22Rv1 (cell line): Measurements from ENCODE around the gene C16orf86.

Experiments
- H3K27ac ChIP-seq: fragments of 450-650 bp; 2 replicates; pipeline ENCODE4 v1.5.1; 2017
- CTCF ChIP-seq: fragments of 450-650 bp; IDR thresholded peaks from 2 replicates; pipeline ENCODE4 v1.5.1; 2017; ENCODE audit warnings: mild to moderate bottlenecking
- ZFX ChIP-seq: fragments of 450-650 bp; IDR thresholded peaks from 2 replicates; pipeline ENCODE4 v1.6.1; 2017; ENCODE audit warnings: antibody characterized with exemption, borderline replicate concordance

The C16orf86 gene

GRCh38 chr16:67675579-67675935, 8.9 kb downstream of the C16orf86 start:
- TF ChIP-seq ZFX (no peak), CTCF (no peak)
- H3K27ac ChIP-seq = no peak overlapping the region

GRCh38 chr16:67675999-67676398, 9.4 kb downstream of the C16orf86 start:
- H3K27ac ChIP-seq = no peak overlapping the region
- TF ChIP-seq ZFX (no peak), CTCF (no peak)

GRCh38 chr16:67676516-67676915, 9.9 kb downstream of the C16orf86 start:
- peak overlapping the region; percentile 37; the same call in 1 of the 2 replicates for H3K27ac ChIP-seq
- TF ChIP-seq ZFX (no peak), CTCF (no peak)

- TF ChIP-seq ZFX = no peak
- no peak for TF ChIP-seq CTCF
- H3K27ac ChIP-seq = peak overlapping the region; percentile 37; the same call in 1 of the 2 replicates
Measured at GRCh38 chr16:67676939-67677338, 10.3 kb downstream of the C16orf86 start.

- TF ChIP-seq ZFX (no peak), CTCF (no peak)
- peak overlapping the region; percentile 37 for H3K27ac ChIP-seq
Measured at GRCh38 chr16:67677712-67678111, 11.1 kb downstream of the C16orf86 start.

- H3K27ac ChIP-seq = peak overlapping the region; percentile 37
- TF ChIP-seq ZFX (no peak), CTCF (no peak)
Measured at GRCh38 chr16:67678354-67679023, 11.9 kb downstream of the C16orf86 start.

- H3K27ac ChIP-seq = no peak overlapping the region
- TF ChIP-seq CTCF (no peak), ZFX (no peak)
Measured at GRCh38 chr16:67679935-67680897, 13.6 kb downstream of the C16orf86 start.
